Tibial nerve (tissue), 4 donors: Measurements from ENCODE around the gene SCGB3A2. TPM values are rescaled to one million over a fixed set of nuclear protein-coding genes. Genes with fewer than 3 reads are reported as not detected.

Experiments used
- DNase-seq, 2 donors: peaks; one replicate each; pipeline ENCODE4 v3.0.0-alpha.2; 2019; ENCODE audit warnings: low spot score in 2 of 2
- H3K27ac ChIP-seq, 4 donors: fragments of 200-600 bp; sonication (generic) in 3 of 4; one replicate each; pipeline ENCODE4 v1.5.1; 2017 to 2019; ENCODE audit warnings: mild to moderate bottlenecking in 1 of 4
- H3K27me3 ChIP-seq, 2 donors: fragments of 200-600 bp; sonication (generic) in 1 of 2; one replicate each; pipeline versions ENCODE4 v1.5.1 to v1.6.0; 2017 to 2019
- H3K36me3 ChIP-seq, 3 donors: fragments of 200-600 bp; sonication (generic); one replicate each; pipeline ENCODE4 v1.5.1; 2018 to 2019
- H3K4me1 ChIP-seq, 4 donors: fragments of 200-600 bp; sonication (generic) in 3 of 4; one replicate each; pipeline ENCODE4 v1.5.1; 2017 to 2019
- H3K4me3 ChIP-seq, 4 donors: fragments of 200-600 bp; sonication (generic) in 3 of 4; one replicate each; pipeline ENCODE4 v1.5.1; 2017 to 2019; ENCODE audit warnings: mild to moderate bottlenecking in 1 of 4, moderate library complexity in 1 of 4
- H3K9me3 ChIP-seq, 4 donors: fragments of 200-600 bp; sonication (generic) in 3 of 4; one replicate each; pipeline ENCODE4 v1.5.1; 2017 to 2019
- CTCF ChIP-seq, 5 experiments: fragments of 200-600 bp in 3 of 5; fragments of 450-650 bp in 2 of 5; sonication (generic) in 3 of 5; IDR thresholded peaks; one replicate each; pipeline ENCODE4 v1.5.1; 2016 to 2019; ENCODE audit warnings: antibody characterized with exemption in 5 of 5, mild to moderate bottlenecking in 3 of 5, moderate library complexity in 2 of 5
- EP300 ChIP-seq, 2 donors: sonication (generic); formaldehyde crosslinking; IDR thresholded peaks; one replicate each; pipeline ENCODE4 v1.6.1; 2017; ENCODE audit warnings: antibody characterized with exemption in 2 of 2, mild to moderate bottlenecking in 1 of 2
- POLR2A ChIP-seq, 2 donors: fragments of 450-650 bp; IDR thresholded peaks; one replicate each; pipeline ENCODE4 v1.6.1; 2017; ENCODE audit warnings: antibody characterized with exemption in 2 of 2, mild to moderate bottlenecking in 2 of 2, moderate library complexity in 2 of 2
- WGBS, 2 donors: methylation state at CpG; one replicate each; pipeline ENCODE4 v1.1.5; 2018; 5-methylcytosine and 5-hydroxymethylcytosine counted together
- total RNA-seq, 4 donors: library from RNA; depleted of rRNA; stranded (reverse); fragments of >200 nt; gene quantifications; one replicate each; pipeline ENCODE4 v1.1.0, GENCODE V29; 2016

Gene SCGB3A2
- total RNA-seq, 4 donors from 2014 or later, result not detected

GRCh38 chr5:147836439-147836838 is 42.1 kb upstream of the SCGB3A2 start:
- 89 to 93% methylated on average over 3 of the region's 3 CpGs for WGBS, 2 donors
- TF ChIP-seq POLR2A (IDR thresholded peaks at IDR 0.05) (no peak), EP300 (IDR thresholded peaks at IDR 0.05) (no peak), CTCF (IDR thresholded peaks at IDR 0.05) (no peak)

GRCh38 chr5:147842869-147843268 is 35.6 kb upstream of the SCGB3A2 start:
- no peak overlapping the region for H3K27ac ChIP-seq
- no peak for TF ChIP-seq CTCF (IDR thresholded peaks at IDR 0.05)
- no peak for TF ChIP-seq EP300 (IDR thresholded peaks at IDR 0.05)
- TF ChIP-seq POLR2A (IDR thresholded peaks at IDR 0.05), result no peak
- H3K27me3 ChIP-seq, result no peaks in the 10 kb centered on the region
- 40 to 49% methylated on average over 2 of the region's 2 CpGs for WGBS, 2 donors
- no peaks in the 10 kb centered on the region for H3K9me3 ChIP-seq
- no peaks in the 10 kb centered on the region for H3K4me1 ChIP-seq
- H3K36me3 ChIP-seq, result no peaks in the 10 kb centered on the region
- no peak for DNase-seq
- no peak overlapping the region for H3K4me3 ChIP-seq

More at GRCh38 chr5:147836439-147836838, 42.1 kb upstream of the SCGB3A2 start:
- no peak overlapping the region for H3K27ac ChIP-seq
- H3K9me3 ChIP-seq, result no peaks in the 10 kb centered on the region
- no peak overlapping the region for H3K4me3 ChIP-seq
- no peaks in the 10 kb centered on the region for H3K4me1 ChIP-seq
- DNase-seq, result no peak
- no peaks in the 10 kb centered on the region for H3K27me3 ChIP-seq
- H3K36me3 ChIP-seq, result no peaks in the 10 kb centered on the region

GRCh38 chr5:147844846-147845245 is 33.7 kb upstream of the SCGB3A2 start:
- Histone ChIP-seq H3K36me3 (no peaks in the 10 kb centered on the region), H3K4me1 (no peaks in the 10 kb centered on the region), H3K4me3 (no peak overlapping the region), H3K27me3 (no peaks in the 10 kb centered on the region), H3K9me3 (no peaks in the 10 kb centered on the region), H3K27ac (no peak overlapping the region)
- TF ChIP-seq CTCF (IDR thresholded peaks at IDR 0.05) (no peak), POLR2A (IDR thresholded peaks at IDR 0.05) (no peak), EP300 (IDR thresholded peaks at IDR 0.05) (no peak)
- WGBS, 2 donors, result 84 to 85% methylated on average over 3 of the region's 3 CpGs
- no peak for DNase-seq

- H3K4me3 ChIP-seq, result no peak overlapping the region
- TF ChIP-seq POLR2A (IDR thresholded peaks at IDR 0.05) (no peak), EP300 (IDR thresholded peaks at IDR 0.05) (no peak), CTCF (IDR thresholded peaks at IDR 0.05) (no peak)
- no peaks in the 10 kb centered on the region for H3K27me3 ChIP-seq
Measured at GRCh38 chr5:147845618-147846017, 32.9 kb upstream of the SCGB3A2 start.

GRCh38 chr5:147849226-147849625 is 29.3 kb upstream of the SCGB3A2 start:
- H3K4me3 ChIP-seq, result no peak overlapping the region
- no peaks in the 10 kb centered on the region for H3K36me3 ChIP-seq
- no peaks in the 10 kb centered on the region for H3K27me3 ChIP-seq
- no peak overlapping the region for H3K27ac ChIP-seq
- WGBS, 2 donors, result 72 to 79% methylated on average over 2 of the region's 2 CpGs
- TF ChIP-seq POLR2A (IDR thresholded peaks at IDR 0.05) (no peak), CTCF (IDR thresholded peaks at IDR 0.05) (no peak), EP300 (IDR thresholded peaks at IDR 0.05) (no peak)
- no peaks in the 10 kb centered on the region for H3K4me1 ChIP-seq
- no peaks in the 10 kb centered on the region for H3K9me3 ChIP-seq
- no peak for DNase-seq

More at GRCh38 chr5:147845618-147846017, 32.9 kb upstream of the SCGB3A2 start:
- Histone ChIP-seq H3K36me3 (no peaks in the 10 kb centered on the region), H3K27ac (no peak overlapping the region), H3K4me1 (no peaks in the 10 kb centered on the region), H3K9me3 (no peaks in the 10 kb centered on the region)
- DNase-seq, result no peak
- WGBS, 2 donors, result 85 to 92% methylated on average over 4 of the region's 4 CpGs
